ENCODE results near the gene PDE8A. TPM values are rescaled to one million over a fixed set of nuclear protein-coding genes. Genes with fewer than 3 reads are reported as not detected.

The PDE8A gene
- total RNA-seq, 4 donors from 2014 or later = 14.0 to 28.6 (median 22.2) TPM

- Histone ChIP-seq H3K4me1 (no peaks in the 10 kb centered on the region), H3K36me3 (no peaks in the 10 kb centered on the region), H3K27ac (no peak overlapping the region), H3K4me3 (no peak overlapping the region), H3K9me3 (peaks cover 0 to 8% (median 7%) of the 10 kb centered on the region in 3 donors), H3K27me3 (no peaks in the 10 kb centered on the region)
- intact Hi-C loops (cut with DNase I) = loop anchor here (10.0 kb wide), 1 partner anchor 196 kb away; no protein-coding TSS in a partner anchor
- DNase-seq = no peak
- no peak for TF ChIP-seq POLR2A (IDR thresholded peaks at IDR 0.05)
- TF ChIP-seq CTCF (IDR thresholded peaks at IDR 0.05) = no peak
- WGBS, 2 donors = 76 to 93% methylated on average over 2 to 3 of the region's 3 CpGs
Observed at GRCh38 chr15:84968301-84968700, 13.4 kb upstream of the PDE8A start.

GRCh38 chr15:84969257-84969656 lies 12.4 kb upstream of the PDE8A start:
- H3K9me3 ChIP-seq = peaks cover 0 to 8% (median 7%) of the 10 kb centered on the region in 3 donors
- DNase-seq = no peak
- H3K4me3 ChIP-seq = no peak overlapping the region
- H3K27ac ChIP-seq = no peak overlapping the region
- WGBS, 2 donors = 74% methylated on average over 5 of the region's 6 CpGs; no CpG with 5 or more reads in 1 of the 2 donors
- H3K36me3 ChIP-seq = no peaks in the 10 kb centered on the region
- intact Hi-C loops (cut with DNase I) = loop anchor here (10.0 kb wide), 1 partner anchor 196 kb away; no protein-coding TSS in a partner anchor
- no peaks in the 10 kb centered on the region for H3K4me1 ChIP-seq
- H3K27me3 ChIP-seq = no peaks in the 10 kb centered on the region
- TF ChIP-seq POLR2A (IDR thresholded peaks at IDR 0.05) (no peak), CTCF (IDR thresholded peaks at IDR 0.05) (no peak)

GRCh38 chr15:84970843-84971242 lies 10.8 kb upstream of the PDE8A start:
- Histone ChIP-seq H3K27ac (no peak overlapping the region), H3K9me3 (no peaks in the 10 kb centered on the region), H3K4me3 (no peak overlapping the region), H3K4me1 (no peaks in the 10 kb centered on the region), H3K27me3 (no peaks in the 10 kb centered on the region), H3K36me3 (no peaks in the 10 kb centered on the region)
- DNase-seq = no peak
- WGBS, 2 donors = 73 to 82% methylated on average over 2 to 3 of the region's 3 CpGs
- TF ChIP-seq POLR2A (IDR thresholded peaks at IDR 0.05) (no peak), CTCF (IDR thresholded peaks at IDR 0.05) (no peak)
- intact Hi-C loops (cut with DNase I) = no loop called here

GRCh38 chr15:84973492-84974460 lies 7.9 kb upstream of the PDE8A start:
- 84 to 86% methylated on average over 15 to 16 of the region's 16 CpGs for WGBS, 2 donors
- TF ChIP-seq POLR2A (IDR thresholded peaks at IDR 0.05) (no peak), CTCF (IDR thresholded peaks at IDR 0.05) (no peak)
- no peaks in the 10 kb centered on the region for H3K4me1 ChIP-seq
- no peak overlapping the region for H3K4me3 ChIP-seq
- no peaks in the 10 kb centered on the region for H3K27me3 ChIP-seq
- no peak overlapping the region for H3K27ac ChIP-seq
- intact Hi-C loops (cut with DNase I) = no loop called here
- H3K9me3 ChIP-seq = no peaks in the 10 kb centered on the region
- no peak for DNase-seq
- H3K36me3 ChIP-seq = no peaks in the 10 kb centered on the region

GRCh38 chr15:84975871-84976351 lies 5.7 kb upstream of the PDE8A start:
- intact Hi-C loops (cut with DNase I) = no loop called here
- no peak for DNase-seq

More at GRCh38 chr15:84975871-84976351, 5.7 kb upstream of the PDE8A start:
- no peaks in the 10 kb centered on the region for H3K27me3 ChIP-seq
- peaks cover 0 to 11% (median 0%) of the 10 kb centered on the region in 3 donors for H3K4me1 ChIP-seq
- no peaks in the 10 kb centered on the region for H3K9me3 ChIP-seq
- H3K36me3 ChIP-seq = no peaks in the 10 kb centered on the region
- H3K27ac ChIP-seq = no peak overlapping the region
- TF ChIP-seq CTCF (IDR thresholded peaks at IDR 0.05) (no peak), POLR2A (IDR thresholded peaks at IDR 0.05) (no peak)
- WGBS, 2 donors = 57 to 83% methylated on average over 1 to 4 of the region's 5 CpGs
- H3K4me3 ChIP-seq = no peak overlapping the region
